ENCODE measurements around the gene CEP250. TPM values are rescaled to one million over a fixed set of nuclear protein-coding genes. Genes with fewer than 3 reads are reported as not detected.

CEP250 gene
- total RNA-seq, 1 experiment from 2014 or later, result 42.3 TPM

GRCh38 chr20:35468671-35469334 is 13.4 kb downstream of the CEP250 start:
- ATAC-seq (no peak), DNase-seq (ENCODE audit: low read depth, low spot score) (no peak)
- no peak overlapping the region for H2AFZ ChIP-seq (ENCODE audit: low read depth, low read length, poor library complexity, severe bottlenecking)
- H3K4me2 ChIP-seq (ENCODE audit: low read length), result no peak overlapping the region
- RAD21 ChIA-PET (ENCODE audit: low non-redundant PET in 1 of 2, low total read pairs in 2 of 2, uncharacterized antibody in 2 of 2, unreplicated experiment in 2 of 2), result no interaction called here
- intact Hi-C loops (cut with micrococcal nuclease), result no loop called here
- POLR2A ChIA-PET, result no interaction called here
- H3K79me2 ChIP-seq (ENCODE audit: insufficient read depth, low read length), result no peaks in the 10 kb centered on the region
- H3K4me1 ChIP-seq (ENCODE audit: control insufficient read depth in 1 of 2, insufficient read depth in 2 of 2, low read length in 2 of 2), result peaks cover 21 to 26% of the 10 kb centered on the region in 2 experiments
- no peaks in the 10 kb centered on the region for H3K27me3 ChIP-seq (ENCODE audit: insufficient read depth, low read length)
- CTCF ChIA-PET, result no interaction called here
- H3K9ac ChIP-seq (ENCODE audit: low read length), result no peak overlapping the region
- peaks cover 41 to 45% of the 10 kb centered on the region in 2 experiments for H3K36me3 ChIP-seq (ENCODE audit: control insufficient read depth in 1 of 2, insufficient read depth in 2 of 2, low read length in 2 of 2)
- BruUV-seq (replicated peaks), result no TSS peak
- no peak overlapping the region for H3K27ac ChIP-seq (ENCODE audit: low read depth, low read length)
- TF ChIP-seq MAX (IDR thresholded peaks at IDR 0.05) (no peak), SP1 (IDR thresholded peaks at IDR 0.05; ENCODE audit: low read depth) (no peak), RAD21 (IDR thresholded peaks at IDR 0.05; ENCODE audit: low read depth) (no peak), FOSL1 (IDR thresholded peaks at IDR 0.05; ENCODE audit: low read depth) (no peak), POLR2AphosphoS5 (IDR thresholded peaks at IDR 0.05; ENCODE audit: low read depth, low read length) (no peak), REST (IDR thresholded peaks at IDR 0.05; ENCODE audit: low read depth) (no peak), POLR2A (IDR thresholded peaks at IDR 0.05; ENCODE audit: borderline replicate concordance, extremely low read depth, insufficient read depth, insufficient read length) (no peak), CTCF (IDR thresholded peaks at IDR 0.05 in 2 of 3, conservative IDR thresholded peaks at IDR 0.05 in 1 of 3; ENCODE audit: borderline replicate concordance in 1 of 3, insufficient read depth in 1 of 3, low read depth in 2 of 3, low read length in 2 of 3) (no peak), ELF1 (IDR thresholded peaks at IDR 0.05; ENCODE audit: borderline replicate concordance, low read depth) (no peak), SRF (IDR thresholded peaks at IDR 0.05; ENCODE audit: low read depth) (no peak), YY1 (IDR thresholded peaks at IDR 0.05; ENCODE audit: extremely low read depth, insufficient replicate concordance, low read depth, low read length) (no peak), JUND (IDR thresholded peaks at IDR 0.05) (no peak)
- H3K9me3 ChIP-seq (ENCODE audit: control insufficient read depth in 1 of 2, insufficient read depth in 1 of 2, low read depth in 1 of 2, low read length in 2 of 2), result no peaks in the 10 kb centered on the region
- H4K20me1 ChIP-seq (ENCODE audit: insufficient read depth), result no peaks in the 10 kb centered on the region
- no peak overlapping the region for H3K4me3 ChIP-seq (replicated peaks in 1 of 2; ENCODE audit: low read depth in 1 of 2, low read length in 2 of 2)
- no peaks in the 10 kb centered on the region for H3K9me2 ChIP-seq (ENCODE audit: insufficient read depth)

Data from HCT116 (cell line).